GM19240 (cell line): ENCODE results near the gene HOXB9.

Experiments
- DNase-seq: peaks from one replicate; pipeline ENCODE4 v3.0.0; 2011; ENCODE audit warnings: low spot score; ENCODE audit not compliant: insufficient read length

The HOXB9 gene

DNA sequence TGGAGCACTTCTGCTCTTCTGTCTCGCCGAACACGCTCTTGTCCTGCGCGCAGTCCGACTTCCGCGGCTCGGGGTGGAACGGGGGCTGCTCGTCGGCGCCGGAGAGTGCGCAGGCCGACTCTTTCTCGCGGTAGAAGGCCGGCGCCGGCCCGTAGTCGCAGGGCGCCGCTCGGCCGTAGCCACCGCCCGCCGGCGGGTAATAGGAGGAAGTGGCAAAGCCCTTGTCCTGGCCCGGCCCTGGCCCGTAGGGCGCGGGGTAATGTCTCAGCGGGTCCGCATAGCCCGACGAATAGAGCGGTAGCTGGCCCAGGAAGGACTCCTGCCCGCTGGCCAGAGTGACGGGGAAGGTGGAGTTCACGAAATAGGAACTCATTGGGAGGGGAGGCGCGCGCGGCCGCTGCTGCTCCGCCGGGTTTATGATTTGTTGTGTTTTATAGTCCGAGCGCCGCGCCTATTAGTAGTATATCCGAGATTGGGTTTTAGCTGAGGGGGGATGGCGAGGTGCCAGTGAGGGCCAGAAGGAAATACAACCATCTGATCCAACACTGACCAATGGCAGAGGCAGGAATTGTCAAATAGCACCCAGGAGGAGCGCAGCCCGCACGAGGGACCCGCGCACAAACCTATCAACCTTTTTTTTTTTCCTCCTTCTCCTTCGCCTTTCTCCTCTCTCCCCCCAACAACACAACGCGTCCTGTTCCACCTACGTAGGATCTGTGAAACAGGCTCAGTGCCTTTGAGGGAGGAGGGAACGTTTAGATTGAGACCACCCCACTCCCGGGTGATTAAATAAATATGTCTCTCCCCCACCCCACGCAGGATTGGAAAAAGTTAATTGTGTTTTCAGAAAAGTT is 28.2 kb downstream of the HOXB9 start:
- DNase-seq, result no peak

DNA sequence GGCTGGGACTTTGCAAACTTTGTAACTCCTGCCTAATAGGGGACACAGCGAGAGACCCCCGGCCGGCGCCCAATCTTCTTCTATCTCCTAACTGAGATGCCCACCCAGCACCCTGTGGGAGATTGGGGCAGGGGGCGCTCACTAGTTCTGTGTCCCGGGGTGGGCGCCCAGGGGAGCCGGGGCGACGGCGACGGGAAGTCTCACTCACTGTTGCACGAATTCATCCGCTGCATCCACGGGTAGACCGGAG is 28.7 kb downstream of the HOXB9 start:
- no peak for DNase-seq

DNA sequence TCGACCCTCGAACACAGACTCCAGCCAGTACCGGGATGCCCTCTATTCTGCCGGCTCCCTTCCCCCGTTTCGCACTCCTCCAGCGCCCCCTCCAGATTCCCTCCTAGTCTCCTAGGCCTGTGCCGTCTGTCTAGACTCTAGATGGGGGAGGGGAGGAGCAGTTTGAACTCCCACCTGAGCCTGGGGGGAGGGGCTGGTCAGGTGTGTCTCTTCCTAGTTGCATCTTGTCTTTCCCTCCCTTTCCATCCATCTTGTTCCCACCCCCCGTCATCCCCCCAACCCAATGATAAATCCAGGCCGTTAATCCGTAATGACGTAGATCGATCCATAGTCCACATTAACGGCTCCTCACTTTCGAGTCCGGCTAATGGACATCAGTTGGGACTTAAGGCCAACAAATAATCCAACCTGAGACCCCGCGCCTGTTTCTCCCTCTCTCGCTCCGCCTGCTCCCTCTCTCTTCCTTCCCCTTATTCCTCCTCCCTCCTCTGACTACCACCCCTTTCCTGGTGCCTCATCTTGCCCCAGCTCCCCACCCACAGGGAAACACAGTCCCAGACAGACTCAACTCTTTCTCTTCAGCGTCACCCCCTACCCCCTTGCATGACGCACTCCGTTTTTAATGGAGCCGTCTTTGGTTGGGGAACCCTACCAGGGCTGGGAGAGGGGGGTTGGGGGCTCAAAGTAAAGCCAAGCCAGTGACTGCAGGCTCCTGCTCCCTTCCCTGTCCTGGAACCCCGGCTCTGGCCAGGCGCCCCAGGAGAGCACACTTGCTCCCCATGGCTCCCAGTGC is 29.2 kb downstream of the HOXB9 start:
- no peak for DNase-seq

DNA sequence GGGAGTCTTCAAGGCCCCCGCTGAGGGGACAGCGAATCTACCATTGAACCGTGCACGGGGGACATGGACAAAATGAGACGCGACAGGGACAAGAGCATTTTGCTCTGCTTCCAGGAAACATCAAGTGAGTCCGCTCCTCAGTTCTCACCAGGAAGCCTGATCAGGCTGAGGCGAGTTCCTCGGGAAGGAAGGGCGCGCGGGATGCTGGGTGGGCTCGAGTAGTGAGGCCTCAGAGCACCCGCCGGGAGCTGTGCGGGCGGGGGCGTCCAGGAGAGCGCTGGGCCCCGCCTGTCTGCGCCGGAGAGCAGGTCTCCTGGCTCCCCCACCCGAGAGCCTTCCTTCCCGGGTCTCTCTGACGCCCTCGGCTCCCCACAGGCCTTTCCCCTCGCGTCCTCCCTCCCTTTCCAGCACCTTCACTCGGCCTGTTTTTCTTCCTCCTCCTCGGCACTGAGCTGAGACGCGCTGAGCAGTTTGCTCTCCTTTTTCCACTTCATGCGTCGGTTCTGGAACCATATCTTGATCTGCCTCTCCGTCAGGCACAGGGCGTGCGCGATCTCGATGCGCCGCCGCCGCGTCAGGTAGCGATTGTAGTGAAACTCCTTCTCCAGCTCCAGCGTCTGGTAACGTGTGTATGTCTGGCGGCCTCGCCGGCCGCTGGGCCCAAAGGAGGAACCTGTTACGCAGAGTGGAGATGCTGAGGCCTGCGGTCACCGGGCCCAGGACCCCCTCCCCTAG is 30.0 kb downstream of the HOXB9 start:
- DNase-seq, result no peak

DNA sequence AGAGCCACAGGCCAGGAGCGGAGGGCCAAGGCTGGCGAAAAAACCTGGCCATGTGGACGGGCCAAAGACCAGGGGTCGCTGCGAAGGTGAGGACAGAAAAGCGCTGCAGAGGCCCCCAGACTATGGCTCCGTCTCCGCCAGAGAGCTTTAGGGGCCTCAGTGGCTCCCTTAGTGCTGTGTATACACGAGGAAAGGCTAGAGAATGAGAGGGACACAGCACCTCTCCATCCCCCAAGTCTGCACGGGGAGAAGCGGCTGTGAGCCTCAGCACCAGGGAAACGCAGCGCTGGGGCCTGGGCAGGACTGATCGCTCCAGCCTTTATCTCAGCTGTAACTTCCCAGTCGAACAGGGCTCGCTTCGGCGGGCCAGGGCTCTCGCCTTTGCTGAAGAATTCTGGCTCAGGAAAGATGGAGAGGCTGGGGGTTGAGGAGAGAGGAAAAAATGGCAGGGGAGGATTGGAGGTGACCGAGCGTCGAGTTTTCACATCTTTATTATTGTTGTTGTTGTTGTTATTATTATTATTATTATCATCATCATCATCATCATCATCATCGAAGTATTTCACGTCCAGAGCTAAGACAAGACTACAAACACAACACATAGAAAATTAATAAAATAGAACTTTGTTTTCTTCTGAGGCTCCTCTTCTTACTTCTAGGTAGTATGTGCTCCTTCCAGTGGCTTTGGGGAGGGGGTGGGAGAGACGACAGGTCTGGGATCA is 30.7 kb downstream of the HOXB9 start:
- no peak for DNase-seq

DNA sequence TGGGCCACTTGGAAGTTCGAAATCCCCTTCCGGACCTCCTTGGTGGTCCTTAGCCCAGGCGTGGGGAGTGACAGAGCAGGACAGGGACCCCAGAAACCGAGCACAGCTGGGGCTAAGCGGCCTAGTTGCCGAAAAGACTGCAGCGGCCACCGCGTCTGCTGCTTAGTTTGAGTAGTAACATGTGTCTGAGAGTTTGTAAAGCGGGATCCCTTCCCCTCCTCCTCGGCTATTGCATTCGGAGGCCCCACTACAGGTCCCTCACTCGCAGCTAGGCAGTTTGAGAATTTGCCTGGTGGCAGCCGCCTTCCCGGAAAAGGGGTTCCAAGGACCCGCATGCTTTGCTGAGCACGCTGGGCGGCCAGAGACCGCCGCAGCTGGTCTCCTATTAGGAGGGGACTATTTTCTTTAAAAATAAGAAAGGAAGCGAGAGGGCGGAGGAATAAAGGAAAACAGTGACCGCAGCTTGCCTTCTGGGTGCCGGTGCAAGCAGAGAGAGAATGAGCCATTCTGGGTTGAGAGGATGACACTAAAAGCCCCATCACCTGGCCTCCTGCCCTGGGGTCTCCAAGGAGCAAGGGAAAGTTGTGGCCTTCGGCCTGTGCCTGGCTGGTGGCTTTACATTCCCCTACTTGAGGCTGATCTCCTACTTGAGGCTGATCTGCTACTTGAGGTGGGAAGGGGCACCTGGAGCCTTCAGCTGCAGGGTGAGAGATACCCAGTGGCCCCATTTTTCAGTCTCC is 31.4 kb downstream of the HOXB9 start:
- no peak for DNase-seq

DNA sequence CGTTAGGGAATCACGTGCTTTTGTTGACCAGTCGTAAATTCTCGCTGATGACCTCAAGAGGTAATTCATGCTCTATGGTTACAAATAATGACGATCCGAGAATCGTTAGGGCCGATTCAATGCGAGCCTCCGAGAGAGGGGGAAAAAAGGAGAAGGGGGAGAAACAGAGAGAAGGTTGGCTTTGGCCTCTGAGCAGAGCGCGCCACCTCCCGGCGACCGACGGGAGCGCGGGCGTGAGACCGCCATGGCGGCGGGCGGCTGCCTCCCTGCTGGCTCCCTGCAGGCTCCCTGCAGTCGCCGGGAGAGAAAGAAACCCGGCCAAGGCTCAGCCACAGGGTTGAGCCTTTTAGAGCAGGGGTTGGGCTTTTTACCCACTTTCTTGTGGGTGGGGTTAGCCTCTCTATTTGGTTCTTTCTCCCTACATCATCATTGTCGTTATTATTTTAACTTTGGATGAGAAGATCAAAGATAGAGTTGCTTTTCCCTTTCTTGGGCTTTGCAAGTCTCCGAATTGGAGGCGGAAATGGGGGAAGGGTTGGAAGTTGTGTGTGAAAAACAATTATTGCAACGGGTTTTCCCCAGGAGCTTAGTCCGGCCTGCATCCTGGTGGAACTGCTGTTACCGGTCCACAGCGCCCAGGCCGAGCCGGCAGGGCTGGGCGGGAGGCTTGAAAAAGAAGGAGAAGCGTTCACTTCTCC is 32.2 kb downstream of the HOXB9 start:
- DNase-seq, result peak; percentile 78

DNA sequence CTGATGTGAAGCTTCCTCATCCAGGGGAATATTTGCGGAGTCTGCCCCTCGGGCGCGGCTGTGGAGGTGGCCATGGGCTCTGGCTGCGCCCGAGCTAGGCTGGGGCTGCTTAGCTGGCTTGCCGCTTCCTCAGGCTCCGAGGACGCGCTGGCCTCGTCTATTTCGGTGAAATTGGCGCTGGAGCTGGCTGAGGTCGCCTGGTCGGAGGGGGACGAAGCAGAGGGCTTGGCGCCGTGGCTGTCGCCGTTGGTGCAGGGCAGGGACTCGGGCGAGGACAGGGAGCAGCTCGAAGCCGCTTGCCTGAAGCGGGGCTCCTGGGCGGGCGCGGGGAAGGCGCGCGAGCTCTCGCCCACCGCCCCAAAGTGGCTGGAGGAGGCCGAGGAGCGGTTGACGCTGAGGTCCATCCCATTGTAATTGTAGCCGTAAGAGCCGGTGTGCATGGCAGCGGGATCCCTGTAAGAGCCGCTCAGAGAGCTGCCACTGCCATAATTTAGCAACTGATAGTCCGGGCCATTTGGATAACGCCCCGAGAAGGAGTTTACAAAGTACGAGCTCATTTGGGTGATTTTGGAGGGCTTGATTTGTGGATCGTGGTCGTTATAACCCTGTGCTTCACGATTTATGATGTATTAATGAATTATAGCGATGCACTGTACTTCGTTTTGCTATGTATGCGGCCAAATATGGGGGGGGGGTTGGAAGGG is 32.9 kb downstream of the HOXB9 start, which contains the start of gene HOXB5:
Gene HOXB5 (minus strand): TSS at position 654 of the 704 bp plus-strand sequence. CDS start 97 bp downstream, at position 557.
- DNase-seq, result no peak

DNA sequence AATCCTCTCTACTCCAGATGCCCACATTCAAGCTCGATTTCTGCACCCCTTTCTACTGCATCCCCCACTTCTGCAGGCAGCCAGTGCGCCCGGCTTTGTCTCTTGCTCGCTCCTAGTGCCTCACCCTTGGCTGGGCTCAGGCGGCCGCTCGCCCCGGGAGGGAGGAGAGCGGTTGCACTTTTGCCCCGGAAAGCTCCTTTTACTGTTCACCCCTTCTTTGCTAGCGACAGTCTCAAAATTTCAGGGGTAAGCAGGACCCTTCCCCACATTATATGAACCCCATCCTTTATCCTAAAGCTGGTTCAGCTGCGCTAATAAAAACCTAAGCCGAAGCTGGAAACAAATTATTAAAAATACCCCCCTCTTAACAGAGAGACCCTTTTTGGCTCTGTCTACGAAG is 33.6 kb downstream of the HOXB9 start:
- no peak for DNase-seq

DNA sequence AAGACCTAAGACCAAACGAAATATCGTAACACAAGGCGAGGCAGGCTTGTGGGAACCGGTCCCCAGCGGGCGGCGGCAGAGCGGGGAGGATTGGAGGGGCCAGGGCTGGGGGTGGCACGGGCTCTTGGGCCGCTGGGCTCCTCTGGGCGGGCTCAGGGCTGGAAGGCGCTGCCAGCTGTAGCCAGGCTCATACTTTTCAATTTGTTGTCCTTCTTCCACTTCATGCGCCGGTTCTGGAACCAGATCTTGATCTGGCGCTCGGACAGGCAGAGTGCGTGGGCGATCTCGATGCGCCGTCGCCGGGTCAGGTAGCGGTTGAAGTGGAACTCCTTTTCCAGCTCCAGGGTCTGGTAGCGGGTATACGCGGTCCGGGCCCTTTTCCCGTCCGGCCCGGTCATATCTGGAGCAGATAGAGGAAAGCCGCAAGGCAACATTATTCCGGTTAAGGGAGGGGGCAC is 34.1 kb downstream of the HOXB9 start:
- DNase-seq, result no peak

DNA sequence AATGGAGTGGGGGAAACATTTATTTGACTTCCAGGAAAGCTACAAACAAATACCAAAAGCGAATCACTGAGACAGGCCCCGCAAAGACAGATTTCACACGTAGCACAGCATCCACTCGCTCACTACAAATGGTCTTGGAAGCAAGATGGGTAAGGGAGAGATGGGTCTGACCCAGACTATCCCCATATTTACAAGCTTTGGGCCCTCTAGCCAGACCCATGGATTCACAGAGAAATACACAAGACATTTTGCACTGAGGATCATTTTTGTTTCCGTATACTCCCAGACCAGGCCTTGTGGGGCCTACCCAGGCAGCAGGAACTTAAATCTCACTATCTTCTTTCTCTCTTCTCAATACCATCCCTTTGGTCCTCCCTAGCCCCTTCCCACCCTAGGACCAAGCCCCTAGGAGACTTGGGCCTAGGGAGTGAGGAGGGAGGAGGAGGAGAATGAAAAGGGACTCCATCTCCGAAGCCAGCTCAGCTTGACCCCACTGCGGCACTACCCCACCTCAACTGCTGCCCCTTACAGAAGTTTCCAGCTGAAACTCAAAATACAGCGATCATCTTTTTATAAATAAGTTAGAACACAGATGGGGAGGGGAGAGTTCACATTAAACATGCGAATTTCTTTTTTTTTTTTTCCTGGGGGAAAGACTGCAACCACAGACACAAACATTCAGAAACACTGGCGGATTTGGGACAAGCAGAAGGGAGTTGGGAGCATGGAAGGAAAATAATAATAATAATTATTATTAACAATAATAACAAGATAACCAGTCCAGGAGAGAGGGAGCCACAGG is 34.7 kb downstream of the HOXB9 start:
- no peak for DNase-seq

DNA sequence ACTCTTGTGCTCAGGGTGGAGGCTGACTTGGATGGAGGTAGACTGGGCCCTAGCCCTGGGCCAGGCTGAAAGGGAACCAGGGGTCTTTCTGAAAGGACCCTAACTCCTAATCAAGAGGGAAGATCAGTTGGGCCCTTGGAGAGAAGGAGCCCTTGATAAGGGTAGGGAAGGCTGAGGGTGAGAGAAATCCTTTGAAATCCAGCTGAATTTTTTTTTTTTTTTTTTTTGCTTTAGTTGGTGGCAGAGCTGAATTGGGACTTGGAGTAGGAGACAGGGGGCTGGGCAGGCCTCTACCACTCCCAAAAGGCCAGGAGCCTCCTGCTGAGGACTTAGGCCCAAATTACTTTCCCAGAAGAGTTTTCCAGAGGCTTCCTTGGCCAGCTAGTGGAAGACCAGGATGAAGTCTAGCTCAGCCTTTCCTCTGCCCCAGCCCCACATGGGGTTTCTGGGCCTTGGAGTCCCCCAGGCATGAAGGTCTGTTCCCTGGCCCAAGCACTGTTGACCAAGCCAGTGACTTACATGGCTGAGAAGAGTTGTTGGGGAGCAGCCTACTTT is 35.5 kb downstream of the HOXB9 start:
- no peak for DNase-seq

DNA sequence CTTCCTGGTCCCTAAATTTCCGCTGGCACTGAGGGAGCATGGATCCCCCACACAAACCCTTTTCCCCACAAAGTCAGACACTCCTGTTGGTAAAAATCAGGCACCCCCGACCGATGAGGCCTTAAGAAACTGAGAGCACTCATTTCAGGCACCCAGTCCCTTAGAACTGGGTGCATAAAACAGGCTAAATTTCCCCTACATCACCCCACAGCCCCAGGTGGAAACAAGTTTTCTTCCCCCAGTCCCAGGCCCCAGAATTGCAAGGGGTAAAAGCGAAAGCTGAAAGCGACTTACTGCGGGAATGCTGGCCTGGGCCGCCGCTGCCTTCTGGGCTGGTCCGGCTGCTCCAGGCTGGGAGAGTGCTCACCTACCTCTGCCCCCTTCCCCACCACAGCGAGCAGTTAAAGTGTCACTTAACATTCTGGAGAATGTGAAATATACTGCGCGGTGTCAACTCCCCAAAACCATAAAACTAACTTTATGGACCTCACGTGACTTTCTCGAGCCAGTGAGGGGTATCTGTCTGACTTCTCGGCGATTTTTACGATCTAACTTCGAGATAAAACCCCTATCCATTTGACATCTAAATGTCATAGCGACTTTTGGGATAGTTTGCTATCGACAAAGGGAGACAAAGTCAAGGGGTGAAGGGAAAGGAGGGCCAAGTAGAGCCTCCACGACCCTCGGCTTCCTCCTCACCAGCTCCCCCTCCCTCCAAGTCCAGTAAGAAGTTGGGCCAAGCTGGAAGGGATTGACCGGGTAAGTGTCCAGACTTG is 36.1 kb downstream of the HOXB9 start, which contains the start of gene HOXB3:
Gene HOXB3 (minus strand): TSS at position 411 of the 776 bp plus-strand sequence. CDS start 37,767 bp downstream, outside the sequence.
- DNase-seq, result no peak

DNA sequence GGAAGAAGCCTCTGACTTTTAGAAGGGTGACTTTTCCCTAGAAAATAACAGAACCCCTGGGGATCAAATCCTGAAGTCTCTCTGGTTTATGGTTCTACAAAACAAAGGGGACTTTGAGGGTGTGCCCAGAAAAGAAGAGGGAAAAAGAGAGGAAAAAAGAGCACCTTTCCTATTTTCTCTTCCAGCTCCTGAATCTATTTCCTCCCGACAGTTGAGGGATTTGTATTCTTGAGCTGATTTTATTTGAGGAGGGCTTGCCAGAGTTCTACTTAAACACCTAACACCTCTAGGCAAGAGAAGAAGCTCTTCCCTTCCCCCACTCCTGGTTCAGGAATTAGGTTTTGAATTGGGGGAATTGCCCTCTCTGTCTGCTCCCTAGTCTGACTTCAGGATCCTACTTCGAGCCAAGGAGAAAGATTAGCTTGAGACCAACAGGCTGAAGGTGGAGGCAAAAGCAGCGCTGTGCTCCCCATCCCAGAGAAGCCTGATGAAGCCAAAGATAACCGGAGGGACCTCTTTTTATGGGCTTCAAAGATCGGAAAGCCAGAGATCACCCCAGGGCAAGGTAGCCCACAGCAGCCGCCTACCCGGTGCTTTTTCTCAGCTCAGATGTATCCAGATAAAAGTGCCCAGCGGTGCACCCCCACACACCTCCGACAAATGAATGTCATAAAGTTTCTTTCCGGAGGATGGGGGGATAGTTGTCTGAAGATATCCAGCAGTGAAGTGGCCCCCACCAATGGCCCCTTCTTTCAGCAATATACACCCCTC is 36.9 kb downstream of the HOXB9 start:
- no peak for DNase-seq

DNA sequence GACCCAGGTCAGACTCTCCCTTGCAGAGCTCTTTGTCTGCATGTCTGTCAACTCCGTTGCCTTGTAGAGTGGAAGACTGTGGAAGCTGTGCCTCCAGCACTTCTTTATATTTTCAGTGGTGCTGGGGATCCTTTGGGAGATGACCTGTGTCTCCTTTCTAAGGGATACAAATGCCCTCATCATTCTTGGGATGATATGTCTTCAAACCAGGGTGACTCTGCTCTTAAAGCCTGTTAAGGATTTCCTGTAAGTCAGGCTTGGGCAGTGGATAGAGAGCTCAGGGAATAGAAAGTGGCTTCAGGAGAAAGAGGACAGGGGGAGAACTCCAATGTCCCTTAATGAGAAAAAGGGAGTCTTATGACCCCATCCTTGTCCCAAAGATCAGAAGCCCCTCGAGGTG is 37.6 kb downstream of the HOXB9 start:
- DNase-seq, result no peak

DNA sequence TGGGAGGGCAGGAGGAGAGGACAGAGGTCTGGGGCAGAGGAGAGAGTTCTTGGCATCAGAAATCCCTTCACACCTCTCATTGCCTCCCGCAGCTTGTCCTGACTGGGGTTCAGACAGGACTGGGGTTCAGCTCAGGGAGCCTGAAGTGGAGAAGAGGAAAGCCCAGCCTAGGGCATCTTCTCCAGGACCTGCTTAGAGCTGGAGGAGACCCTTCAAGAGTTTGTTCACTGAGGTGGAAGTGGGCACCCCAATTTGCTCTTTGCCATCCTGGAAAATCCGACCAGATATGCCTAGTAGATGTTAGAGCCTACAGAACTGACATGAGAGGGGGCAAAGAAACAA is 38.1 kb downstream of the HOXB9 start:
- DNase-seq, result no peak
